LNCAP (cell line): ENCODE data around the gene LINGO1.

Experiments
- CTCF ChIP-seq: fragments of 450-650 bp; IDR thresholded peaks from 2 replicates; pipeline ENCODE4 v1.5.1; 2017; ENCODE audit warnings: mild to moderate bottlenecking

Gene LINGO1

GRCh38 chr15:77617476-77618230 is 15.1 kb downstream of the LINGO1 start:
- TF ChIP-seq CTCF, result peak; percentile 51

- TF ChIP-seq CTCF, result no peak
These were observed 16.6 kb downstream of the LINGO1 start for GRCh38 chr15:77616072-77616471.

GRCh38 chr15:77615472-77615871 is 17.2 kb downstream of the LINGO1 start:
- TF ChIP-seq CTCF, result no peak

- no peak for TF ChIP-seq CTCF
These were observed 18.4 kb downstream of the LINGO1 start for GRCh38 chr15:77614251-77614806.

GRCh38 chr15:77613814-77614213 is 18.9 kb downstream of the LINGO1 start:
- TF ChIP-seq CTCF, result no peak

DNA sequence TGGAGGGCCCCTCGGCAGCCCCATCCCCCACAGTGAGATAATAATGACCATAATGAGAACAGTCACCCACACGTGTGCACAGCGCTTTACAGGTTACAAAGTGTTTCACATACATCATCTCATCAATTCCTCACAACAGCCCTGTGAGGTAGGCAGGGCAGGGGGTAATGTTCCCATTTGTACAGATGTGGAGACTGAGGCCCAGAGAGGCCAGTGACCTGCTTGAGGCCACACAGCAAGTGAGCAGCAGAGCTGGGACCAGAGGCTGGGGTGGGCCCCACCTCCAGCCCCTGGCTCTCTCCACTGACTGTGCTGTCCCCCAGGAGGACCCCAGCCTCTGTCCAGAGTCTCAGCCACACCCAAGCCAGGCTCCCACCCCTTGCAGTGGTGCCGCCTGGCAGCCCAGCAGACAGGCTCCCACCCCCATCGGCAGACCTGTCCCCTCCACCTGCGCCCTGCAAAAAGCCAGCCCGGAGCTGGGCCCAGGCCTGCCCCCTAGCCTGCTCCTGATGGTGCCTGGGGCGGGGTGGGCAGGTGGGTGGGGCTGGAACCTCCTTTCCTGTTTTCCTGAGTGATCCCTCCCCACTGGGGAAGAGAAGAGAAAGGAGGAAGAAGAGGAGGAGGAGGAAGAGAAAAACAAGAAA is 19.6 kb downstream of the LINGO1 start:
- TF ChIP-seq CTCF, result no peak

DNA sequence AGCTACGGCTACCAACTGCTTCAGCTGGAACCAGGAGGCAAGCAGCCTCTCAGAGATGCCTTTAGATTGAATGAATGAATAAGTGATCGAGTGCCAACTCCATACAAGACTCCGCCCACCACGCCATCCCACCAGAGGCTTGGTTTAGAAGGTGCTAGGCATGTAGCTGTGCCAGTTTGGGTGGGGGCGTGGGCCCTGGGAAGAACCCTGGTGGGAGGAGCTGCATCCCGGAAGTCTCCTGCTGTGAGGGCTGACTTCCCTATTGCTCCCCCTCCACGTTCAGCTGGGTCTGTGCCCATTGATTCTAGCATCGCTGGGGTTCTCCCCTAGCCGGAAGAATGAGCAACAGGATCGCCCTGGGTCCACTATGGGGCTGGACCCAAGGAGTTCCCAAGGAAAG is 20.9 kb downstream of the LINGO1 start:
- TF ChIP-seq CTCF, result no peak
